ENCODE results near the gene TEAD3.

- TF ChIP-seq TEAD4 (IDR thresholded peaks at IDR 0.05) (no peak), CEBPB (IDR thresholded peaks at IDR 0.05) (no peak), CREB1 (IDR thresholded peaks at IDR 0.05; ENCODE audit: low read depth) (no peak), YY1 (IDR thresholded peaks at IDR 0.05; ENCODE audit: low read depth) (no peak), EP300 (IDR thresholded peaks at IDR 0.05; ENCODE audit: borderline replicate concordance) (no peak), NFIC (IDR thresholded peaks at IDR 0.05) (no peak)
- TF ChIP-seq, protein P1, sequence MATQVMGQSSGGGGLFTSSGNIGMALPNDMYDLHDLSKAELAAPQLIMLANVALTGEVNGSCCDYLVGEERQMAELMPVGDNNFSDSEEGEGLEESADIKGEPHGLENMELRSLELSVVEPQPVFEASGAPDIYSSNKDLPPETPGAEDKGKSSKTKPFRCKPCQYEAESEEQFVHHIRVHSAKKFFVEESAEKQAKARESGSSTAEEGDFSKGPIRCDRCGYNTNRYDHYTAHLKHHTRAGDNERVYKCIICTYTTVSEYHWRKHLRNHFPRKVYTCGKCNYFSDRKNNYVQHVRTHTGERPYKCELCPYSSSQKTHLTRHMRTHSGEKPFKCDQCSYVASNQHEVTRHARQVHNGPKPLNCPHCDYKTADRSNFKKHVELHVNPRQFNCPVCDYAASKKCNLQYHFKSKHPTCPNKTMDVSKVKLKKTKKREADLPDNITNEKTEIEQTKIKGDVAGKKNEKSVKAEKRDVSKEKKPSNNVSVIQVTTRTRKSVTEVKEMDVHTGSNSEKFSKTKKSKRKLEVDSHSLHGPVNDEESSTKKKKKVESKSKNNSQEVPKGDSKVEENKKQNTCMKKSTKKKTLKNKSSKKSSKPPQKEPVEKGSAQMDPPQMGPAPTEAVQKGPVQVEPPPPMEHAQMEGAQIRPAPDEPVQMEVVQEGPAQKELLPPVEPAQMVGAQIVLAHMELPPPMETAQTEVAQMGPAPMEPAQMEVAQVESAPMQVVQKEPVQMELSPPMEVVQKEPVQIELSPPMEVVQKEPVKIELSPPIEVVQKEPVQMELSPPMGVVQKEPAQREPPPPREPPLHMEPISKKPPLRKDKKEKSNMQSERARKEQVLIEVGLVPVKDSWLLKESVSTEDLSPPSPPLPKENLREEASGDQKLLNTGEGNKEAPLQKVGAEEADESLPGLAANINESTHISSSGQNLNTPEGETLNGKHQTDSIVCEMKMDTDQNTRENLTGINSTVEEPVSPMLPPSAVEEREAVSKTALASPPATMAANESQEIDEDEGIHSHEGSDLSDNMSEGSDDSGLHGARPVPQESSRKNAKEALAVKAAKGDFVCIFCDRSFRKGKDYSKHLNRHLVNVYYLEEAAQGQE (IDR thresholded peaks at IDR 0.05; ENCODE audit: low read depth) = no peak
- TF ChIP-seq, protein P2, sequence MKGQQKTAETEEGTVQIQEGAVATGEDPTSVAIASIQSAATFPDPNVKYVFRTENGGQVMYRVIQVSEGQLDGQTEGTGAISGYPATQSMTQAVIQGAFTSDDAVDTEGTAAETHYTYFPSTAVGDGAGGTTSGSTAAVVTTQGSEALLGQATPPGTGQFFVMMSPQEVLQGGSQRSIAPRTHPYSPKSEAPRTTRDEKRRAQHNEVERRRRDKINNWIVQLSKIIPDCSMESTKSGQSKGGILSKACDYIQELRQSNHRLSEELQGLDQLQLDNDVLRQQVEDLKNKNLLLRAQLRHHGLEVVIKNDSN (IDR thresholded peaks at IDR 0.05) = no peak
Observed at GRCh38 chr6:35532126-35532525, 35.2 kb upstream of the TEAD3 start.
